Measurements from ENCODE around the gene MUSTN1. TPM values are rescaled to one million over a fixed set of nuclear protein-coding genes. Genes with fewer than 3 reads are reported as not detected.

MUSTN1 gene
- total RNA-seq, 1 donor from 2014 or later: not detected

GRCh38 chr3:52835766-52836470 is 1.1 kb upstream of the MUSTN1 start:
- no peak for FAIRE-seq
- no peaks in the 10 kb centered on the region for H3K27me3 ChIP-seq (ENCODE audit: insufficient read depth, low read length)

GRCh38 chr3:52833202-52833601 is 1.6 kb downstream of the MUSTN1 start:
- DNase-seq (ENCODE audit: low read depth) (no peak), FAIRE-seq (no peak)
- Histone ChIP-seq H3K27me3 (ENCODE audit: insufficient read depth, low read length) (no peaks in the 10 kb centered on the region), H3K36me3 (ENCODE audit: insufficient read depth, low read length) (no peaks in the 10 kb centered on the region), H2AFZ (ENCODE audit: low read depth, low read length) (no peak overlapping the region), H3K4me3 (ENCODE audit: insufficient read depth, low read depth, low read length) (no peak overlapping the region), H3K9me3 (ENCODE audit: insufficient read depth, low read depth, low read length) (no peaks in the 10 kb centered on the region), H3K27ac (ENCODE audit: low read depth, low read length) (no peak overlapping the region), H3K4me2 (ENCODE audit: low read length) (no peak overlapping the region), H4K20me1 (ENCODE audit: insufficient read depth, low read length) (peaks cover 16% of the 10 kb centered on the region), H3K9ac (ENCODE audit: low read length) (no peak overlapping the region), H3K4me1 (ENCODE audit: insufficient read depth, low read length) (peaks cover 17% of the 10 kb centered on the region), H3K79me2 (ENCODE audit: insufficient read depth, low read length) (no peaks in the 10 kb centered on the region)
- TF ChIP-seq EZH2 (IDR thresholded peaks at IDR 0.05; ENCODE audit: insufficient read depth, low read length) (no peak), CTCF (IDR thresholded peaks at IDR 0.05; ENCODE audit: insufficient read depth, low read depth, low read length) (no peak)
- Mint-ChIP-seq H3K4me3 (ENCODE audit: unreplicated experiment) (no peak overlapping the region), H3K27me3 (ENCODE audit: low read depth, unreplicated experiment) (peaks cover 11% of the 10 kb centered on the region), H3K27ac (ENCODE audit: unreplicated experiment) (no peak overlapping the region), H3K9me3 (ENCODE audit: unreplicated experiment) (no peaks in the 10 kb centered on the region), H3K36me3 (ENCODE audit: low read depth, unreplicated experiment) (peaks cover 10% of the 10 kb centered on the region), H3K4me1 (ENCODE audit: low read depth, unreplicated experiment) (peaks cover 15% of the 10 kb centered on the region)

More at GRCh38 chr3:52835766-52836470, 1.1 kb upstream of the MUSTN1 start:
- Histone ChIP-seq H3K4me2 (ENCODE audit: low read length) (no peak overlapping the region), H4K20me1 (ENCODE audit: insufficient read depth, low read length) (peaks cover 16% of the 10 kb centered on the region), H3K36me3 (ENCODE audit: insufficient read depth, low read length) (no peaks in the 10 kb centered on the region), H3K79me2 (ENCODE audit: insufficient read depth, low read length) (no peaks in the 10 kb centered on the region), H3K27ac (ENCODE audit: low read depth, low read length) (no peak overlapping the region), H2AFZ (ENCODE audit: low read depth, low read length) (no peak overlapping the region), H3K4me3 (ENCODE audit: insufficient read depth, low read depth, low read length) (no peak overlapping the region), H3K4me1 (ENCODE audit: insufficient read depth, low read length) (peaks cover 11% of the 10 kb centered on the region), H3K9ac (ENCODE audit: low read length) (no peak overlapping the region), H3K9me3 (ENCODE audit: insufficient read depth, low read depth, low read length) (no peaks in the 10 kb centered on the region)
- Mint-ChIP-seq H3K27ac (ENCODE audit: unreplicated experiment) (no peak overlapping the region), H3K27me3 (ENCODE audit: low read depth, unreplicated experiment) (peaks cover 4% of the 10 kb centered on the region), H3K4me1 (ENCODE audit: low read depth, unreplicated experiment) (peaks cover 12% of the 10 kb centered on the region), H3K4me3 (ENCODE audit: unreplicated experiment) (no peak overlapping the region), H3K36me3 (ENCODE audit: low read depth, unreplicated experiment) (peaks cover 9% of the 10 kb centered on the region), H3K9me3 (ENCODE audit: unreplicated experiment) (no peaks in the 10 kb centered on the region)
- no peak for DNase-seq (ENCODE audit: low read depth)
- TF ChIP-seq CTCF (IDR thresholded peaks at IDR 0.05; ENCODE audit: insufficient read depth, low read depth, low read length): no peak
- no peak for TF ChIP-seq EZH2 (IDR thresholded peaks at IDR 0.05; ENCODE audit: insufficient read depth, low read length)
